ENCODE data around the gene GRIK2. TPM values are rescaled to one million over a fixed set of nuclear protein-coding genes. Genes with fewer than 3 reads are reported as not detected.

GRIK2 gene
- total RNA-seq, 2 experiments from 2014 or later = not detected

GRCh38 chr6:101811108-101811507, 417.6 kb downstream of the GRIK2 start:
- Mint-ChIP-seq H3K27me3 (no peaks in the 10 kb centered on the region), H3K9me3 (no peaks in the 10 kb centered on the region), H3K4me3 (no peak overlapping the region), H3K36me3 (no peaks in the 10 kb centered on the region), H3K4me1 (no peaks in the 10 kb centered on the region), H3K27ac (no peak overlapping the region)
- DNase-seq = no peak

- Mint-ChIP-seq H3K36me3 (no peaks in the 10 kb centered on the region), H3K27me3 (no peaks in the 10 kb centered on the region), H3K4me3 (no peak overlapping the region), H3K27ac (no peak overlapping the region), H3K9me3 (no peaks in the 10 kb centered on the region), H3K4me1 (no peaks in the 10 kb centered on the region)
- DNase-seq = no peak
Measured at GRCh38 chr6:101816716-101817115, 423.2 kb downstream of the GRIK2 start.

- Mint-ChIP-seq H3K27ac (no peak overlapping the region), H3K27me3 (no peaks in the 10 kb centered on the region), H3K9me3 (no peaks in the 10 kb centered on the region), H3K4me3 (no peak overlapping the region), H3K36me3 (no peaks in the 10 kb centered on the region), H3K4me1 (no peaks in the 10 kb centered on the region)
- DNase-seq = no peak
Measured at GRCh38 chr6:101818051-101818450, 424.5 kb downstream of the GRIK2 start.

DNA sequence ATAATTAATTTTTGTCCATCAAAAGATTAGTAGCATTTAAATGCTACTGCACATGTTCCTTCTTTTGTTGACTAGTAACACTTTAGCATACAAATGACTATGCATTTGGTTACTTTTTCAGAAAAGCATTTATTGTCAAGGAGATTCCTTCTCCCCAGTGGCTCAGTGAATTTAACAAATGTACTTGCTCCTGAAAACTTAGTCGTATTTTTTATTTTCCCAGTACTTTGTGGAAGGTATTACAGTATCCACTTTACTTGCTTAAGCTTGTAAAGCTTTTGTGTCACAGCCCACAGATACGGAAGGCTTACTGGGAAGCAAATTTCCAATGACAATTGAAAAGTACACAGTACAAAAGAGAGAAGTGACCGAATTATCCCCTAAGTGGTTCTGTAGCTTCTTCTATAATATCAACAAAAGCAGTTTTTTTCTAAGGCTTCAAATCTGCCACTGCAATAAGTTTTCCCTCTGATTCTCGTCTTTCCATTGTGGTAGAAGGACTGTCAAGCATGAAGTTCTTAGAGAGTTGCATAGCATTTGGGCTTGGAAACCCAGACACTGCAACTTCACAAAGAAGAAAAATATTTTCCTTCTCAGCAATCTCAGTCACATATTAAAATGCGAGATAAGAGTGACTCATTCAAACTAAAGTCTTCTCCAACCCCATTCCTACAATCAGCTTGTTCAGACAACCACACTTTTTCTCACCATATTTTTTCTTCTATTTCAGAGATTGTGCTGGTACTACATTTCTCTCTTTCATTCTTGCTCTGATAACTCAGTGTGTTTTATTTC, 431.2 kb downstream of the GRIK2 start:
- no peak overlapping the region for H3K27ac Mint-ChIP-seq
- peaks cover 13% of the 10 kb centered on the region for H3K9me3 Mint-ChIP-seq
- no peaks in the 10 kb centered on the region for H3K27me3 Mint-ChIP-seq
- H3K4me1 Mint-ChIP-seq = no peaks in the 10 kb centered on the region
- no peak for DNase-seq
- H3K36me3 Mint-ChIP-seq = no peaks in the 10 kb centered on the region
- H3K4me3 Mint-ChIP-seq = no peak overlapping the region

GRCh38 chr6:101826269-101826668, 432.8 kb downstream of the GRIK2 start:
- H3K9me3 Mint-ChIP-seq = peaks cover 14% of the 10 kb centered on the region
- H3K4me1 Mint-ChIP-seq = no peaks in the 10 kb centered on the region
- no peak overlapping the region for H3K4me3 Mint-ChIP-seq

GRCh38 chr6:101826678-101827077, 433.2 kb downstream of the GRIK2 start:
- H3K4me1 Mint-ChIP-seq = no peaks in the 10 kb centered on the region
- DNase-seq = no peak

More at GRCh38 chr6:101826269-101826668, 432.8 kb downstream of the GRIK2 start:
- H3K36me3 Mint-ChIP-seq = no peaks in the 10 kb centered on the region
- no peaks in the 10 kb centered on the region for H3K27me3 Mint-ChIP-seq
- no peak for DNase-seq
- no peak overlapping the region for H3K27ac Mint-ChIP-seq

GRCh38 chr6:101830501-101831031, 437.1 kb downstream of the GRIK2 start:
- peaks cover 14% of the 10 kb centered on the region for H3K9me3 Mint-ChIP-seq
- no peak overlapping the region for H3K4me3 Mint-ChIP-seq
- H3K4me1 Mint-ChIP-seq = no peaks in the 10 kb centered on the region
- no peak for DNase-seq
- no peaks in the 10 kb centered on the region for H3K36me3 Mint-ChIP-seq
- H3K27me3 Mint-ChIP-seq = no peaks in the 10 kb centered on the region
- no peak overlapping the region for H3K27ac Mint-ChIP-seq

More at GRCh38 chr6:101826678-101827077, 433.2 kb downstream of the GRIK2 start:
- H3K27me3 Mint-ChIP-seq = no peaks in the 10 kb centered on the region
- H3K36me3 Mint-ChIP-seq = no peaks in the 10 kb centered on the region
- H3K27ac Mint-ChIP-seq = no peak overlapping the region
- no peak overlapping the region for H3K4me3 Mint-ChIP-seq
- H3K9me3 Mint-ChIP-seq = peaks cover 14% of the 10 kb centered on the region

- H3K4me3 Mint-ChIP-seq = no peak overlapping the region
- DNase-seq = no peak
- no peaks in the 10 kb centered on the region for H3K36me3 Mint-ChIP-seq
- H3K4me1 Mint-ChIP-seq = no peaks in the 10 kb centered on the region
- H3K27me3 Mint-ChIP-seq = no peaks in the 10 kb centered on the region
- H3K9me3 Mint-ChIP-seq = peaks cover 15% of the 10 kb centered on the region
- H3K27ac Mint-ChIP-seq = no peak overlapping the region
Measured at GRCh38 chr6:101832371-101832770, 438.9 kb downstream of the GRIK2 start.

DNA sequence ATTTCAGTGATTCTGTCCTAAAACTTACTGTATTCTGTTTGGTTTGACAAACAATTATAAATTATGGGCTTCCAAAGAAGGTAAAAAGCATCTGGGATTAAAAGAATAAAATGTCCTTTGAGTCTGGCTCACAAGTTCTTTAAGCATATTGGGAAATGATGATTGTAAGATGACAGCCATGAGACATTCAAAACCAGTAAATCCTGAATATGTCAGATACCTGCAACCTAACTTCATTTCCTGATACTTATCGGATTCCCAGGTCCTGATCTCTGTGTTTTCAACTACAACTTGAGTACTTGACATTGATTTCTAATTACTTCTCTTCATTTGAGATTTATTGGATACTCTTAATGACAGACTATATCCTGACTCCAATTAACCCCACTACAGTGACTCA, 446.6 kb downstream of the GRIK2 start:
- Mint-ChIP-seq H3K36me3 (no peaks in the 10 kb centered on the region), H3K27ac (no peak overlapping the region), H3K9me3 (peaks cover 2% of the 10 kb centered on the region), H3K27me3 (no peaks in the 10 kb centered on the region), H3K4me1 (no peaks in the 10 kb centered on the region), H3K4me3 (no peak overlapping the region)
- no peak for DNase-seq

- Mint-ChIP-seq H3K36me3 (no peaks in the 10 kb centered on the region), H3K27me3 (no peaks in the 10 kb centered on the region), H3K9me3 (peaks cover 1% of the 10 kb centered on the region), H3K27ac (no peak overlapping the region), H3K4me3 (no peak overlapping the region), H3K4me1 (no peaks in the 10 kb centered on the region)
- DNase-seq = no peak
Measured at GRCh38 chr6:101845172-101845571, 451.7 kb downstream of the GRIK2 start.

DNA sequence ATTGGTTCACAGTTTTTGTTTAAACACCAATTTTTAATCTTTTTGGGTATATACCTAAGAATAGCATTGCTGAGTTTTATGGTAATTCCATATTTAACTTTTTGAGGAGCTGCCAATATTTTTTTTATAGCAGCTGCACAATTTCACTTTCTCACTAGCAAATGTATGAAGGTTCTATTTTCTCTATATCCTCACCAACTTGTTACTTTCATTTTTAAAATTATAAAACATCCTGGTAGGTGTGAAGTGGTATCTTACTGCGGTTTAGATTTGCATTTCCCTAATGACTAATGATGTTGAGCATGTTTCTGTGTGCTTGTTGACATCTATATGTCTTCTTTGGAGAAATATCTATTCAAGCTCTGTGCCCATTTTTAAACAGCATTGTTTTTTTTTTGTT, 452.1 kb downstream of the GRIK2 start:
- Mint-ChIP-seq H3K36me3 (no peaks in the 10 kb centered on the region), H3K27ac (no peak overlapping the region), H3K27me3 (no peaks in the 10 kb centered on the region), H3K9me3 (peaks cover 1% of the 10 kb centered on the region), H3K4me1 (no peaks in the 10 kb centered on the region), H3K4me3 (no peak overlapping the region)
- DNase-seq = no peak

DNA sequence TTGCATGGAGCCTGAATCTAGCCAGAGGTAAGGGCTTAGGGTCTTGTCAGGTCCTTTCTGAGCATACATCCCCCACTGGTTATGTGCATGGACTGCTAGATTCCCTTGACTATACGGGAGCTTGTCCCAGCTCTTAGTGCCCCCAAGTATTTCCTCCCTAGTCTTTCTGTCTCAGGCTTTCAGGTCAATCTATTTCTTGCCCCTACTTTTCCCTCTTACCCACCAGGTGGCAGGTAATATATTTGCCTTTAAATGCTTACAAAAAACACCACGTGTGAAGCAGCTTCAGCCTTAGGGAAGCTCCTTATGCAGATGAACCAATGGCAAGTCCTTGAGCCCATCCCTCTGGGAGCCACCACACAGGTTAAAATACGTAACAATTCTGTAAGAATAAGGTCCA, 454.2 kb downstream of the GRIK2 start:
- no peak for DNase-seq
- no peaks in the 10 kb centered on the region for H3K4me1 Mint-ChIP-seq
- no peaks in the 10 kb centered on the region for H3K36me3 Mint-ChIP-seq
- no peaks in the 10 kb centered on the region for H3K27me3 Mint-ChIP-seq
- no peak overlapping the region for H3K4me3 Mint-ChIP-seq
- no peak overlapping the region for H3K27ac Mint-ChIP-seq
- peaks cover 1% of the 10 kb centered on the region for H3K9me3 Mint-ChIP-seq

DNA sequence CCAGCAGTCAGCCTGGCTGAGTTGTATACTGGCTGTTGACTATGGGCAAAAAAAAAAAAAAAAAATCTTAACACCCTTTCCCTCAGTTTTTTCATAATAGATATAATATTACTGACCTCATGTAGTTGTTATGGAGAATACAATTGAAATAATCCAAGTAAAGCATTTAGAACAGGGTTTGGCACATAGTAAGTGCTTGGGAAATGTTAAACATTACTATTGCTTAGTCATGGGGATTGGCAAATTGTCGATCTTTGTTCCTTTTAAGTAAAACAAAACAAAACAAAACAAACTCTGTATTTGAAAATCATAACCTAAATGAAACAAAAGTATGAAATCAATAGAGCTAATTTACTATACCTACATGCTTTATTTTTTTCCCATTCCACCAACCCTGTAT, 458.4 kb downstream of the GRIK2 start:
- no peak for DNase-seq
- H3K4me3 Mint-ChIP-seq = no peak overlapping the region
- H3K27me3 Mint-ChIP-seq = no peaks in the 10 kb centered on the region
- no peaks in the 10 kb centered on the region for H3K4me1 Mint-ChIP-seq
- H3K36me3 Mint-ChIP-seq = no peaks in the 10 kb centered on the region
- no peaks in the 10 kb centered on the region for H3K9me3 Mint-ChIP-seq
- no peak overlapping the region for H3K27ac Mint-ChIP-seq

DNA sequence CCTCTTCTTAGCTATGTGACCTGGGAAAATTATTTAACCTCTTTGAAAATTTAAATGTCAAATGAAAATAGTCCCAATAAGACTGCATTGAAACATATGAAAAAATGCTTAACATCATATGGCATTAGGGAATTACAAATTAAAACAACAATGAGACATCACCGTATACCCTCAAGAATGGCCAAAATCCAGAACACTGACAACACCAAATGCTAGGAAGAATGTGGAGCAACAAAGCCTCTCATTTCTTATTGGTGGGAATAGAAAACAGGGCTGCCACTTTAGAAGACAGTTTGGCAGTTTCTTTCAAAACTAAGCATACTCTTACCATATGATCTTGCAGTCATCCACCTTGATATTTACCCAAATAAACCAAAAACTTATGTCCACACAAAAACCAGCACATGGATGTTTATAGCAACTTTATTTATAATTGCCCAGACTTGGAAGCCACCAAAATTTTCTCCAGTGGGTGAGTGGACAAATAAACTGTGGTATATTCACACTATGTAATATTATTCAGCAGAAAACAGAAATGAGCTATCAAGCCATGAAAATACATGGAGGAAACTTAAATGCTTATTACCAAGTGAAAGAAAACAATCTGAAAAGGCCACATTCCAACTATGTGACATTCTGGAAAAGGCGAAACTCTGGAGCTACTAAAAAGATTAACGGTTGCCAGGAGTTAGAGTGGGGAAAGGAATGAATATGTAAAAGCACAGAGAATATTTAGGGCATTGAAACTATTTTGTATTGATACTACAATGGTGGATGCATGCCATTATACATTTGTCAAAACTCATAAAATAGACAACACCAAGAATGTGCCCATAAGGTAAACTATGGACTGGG, 459.9 kb downstream of the GRIK2 start:
- no peaks in the 10 kb centered on the region for H3K27me3 Mint-ChIP-seq
- H3K4me1 Mint-ChIP-seq = no peaks in the 10 kb centered on the region

DNA sequence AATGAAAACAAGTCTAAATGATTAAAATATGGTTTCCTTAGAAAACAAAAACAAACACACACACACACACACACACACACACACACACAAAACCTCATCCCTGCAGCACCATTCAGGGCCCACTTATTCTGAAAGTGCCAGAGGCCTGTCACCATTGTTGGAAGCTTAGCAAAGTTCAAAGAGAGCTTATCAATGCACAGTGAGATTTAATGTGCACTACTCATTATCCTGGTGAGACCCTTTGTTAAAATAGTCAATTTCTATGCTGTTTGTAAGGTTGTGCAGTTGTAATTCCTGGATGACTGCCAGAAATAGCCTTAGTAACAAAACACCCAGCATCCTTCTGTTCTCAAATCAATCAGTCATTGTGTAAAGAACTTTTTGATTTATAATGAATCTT, 482.9 kb downstream of the GRIK2 start:
- H3K4me1 Mint-ChIP-seq = no peaks in the 10 kb centered on the region
- H3K9me3 Mint-ChIP-seq = no peaks in the 10 kb centered on the region
- no peak for DNase-seq
- no peak overlapping the region for H3K4me3 Mint-ChIP-seq
- no peaks in the 10 kb centered on the region for H3K27me3 Mint-ChIP-seq
- no peaks in the 10 kb centered on the region for H3K36me3 Mint-ChIP-seq
- no peak overlapping the region for H3K27ac Mint-ChIP-seq

More for the DNA sequence above, 459.9 kb downstream of the GRIK2 start:
- Mint-ChIP-seq H3K27ac (no peak overlapping the region), H3K36me3 (no peaks in the 10 kb centered on the region), H3K4me3 (no peak overlapping the region), H3K9me3 (no peaks in the 10 kb centered on the region)
- no peak for DNase-seq

All from activated naive CD8-positive, alpha-beta T cell treated with anti-CD3 and anti-CD28 coated beads for 36 hours (primary cell).